Stimulated activated CD4-positive, alpha-beta T cell treated with anti-CD3 and anti-CD28 coated beads, Interleukin-12 subunit alpha, Interleukin-12 subunit beta, amount 100 ng/mL, for 48 hours (primary cell): ENCODE results near the gene AGR3.

Source experiments
- DNase-seq, 3 donors: peaks; one replicate each; pipeline ENCODE4 v3.0.0-alpha.2; 2020; ENCODE audit warnings: low read depth in 2 of 3, low spot score in 1 of 3

AGR3 gene

DNA sequence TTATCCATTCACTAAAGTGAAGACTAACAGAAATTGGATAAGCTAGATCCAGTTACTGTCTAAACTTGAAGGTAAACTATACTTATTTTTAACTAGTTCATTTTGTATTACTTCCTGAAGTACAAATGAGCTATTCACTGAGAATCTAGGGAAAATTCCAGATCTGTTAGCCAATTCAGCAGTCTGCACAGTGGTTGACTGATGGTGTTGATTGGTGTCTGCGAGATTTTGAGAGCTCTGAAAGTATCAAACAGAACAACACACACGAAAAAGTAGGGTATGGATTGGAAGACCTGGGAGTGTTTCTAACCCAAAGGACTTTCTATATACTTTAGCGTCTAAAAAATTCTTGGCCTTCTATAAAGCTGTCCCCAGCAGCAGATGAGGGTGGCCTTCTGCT is 43.4 kb downstream of the AGR3 start:
- no peak for DNase-seq

- no peak for DNase-seq
Observed at GRCh38 chr7:16836481-16836880, 45.3 kb downstream of the AGR3 start.

- no peak for DNase-seq
Observed at GRCh38 chr7:16833373-16833772, 48.4 kb downstream of the AGR3 start.

GRCh38 chr7:16826060-16826459 is 55.7 kb downstream of the AGR3 start:
- no peak for DNase-seq

DNA sequence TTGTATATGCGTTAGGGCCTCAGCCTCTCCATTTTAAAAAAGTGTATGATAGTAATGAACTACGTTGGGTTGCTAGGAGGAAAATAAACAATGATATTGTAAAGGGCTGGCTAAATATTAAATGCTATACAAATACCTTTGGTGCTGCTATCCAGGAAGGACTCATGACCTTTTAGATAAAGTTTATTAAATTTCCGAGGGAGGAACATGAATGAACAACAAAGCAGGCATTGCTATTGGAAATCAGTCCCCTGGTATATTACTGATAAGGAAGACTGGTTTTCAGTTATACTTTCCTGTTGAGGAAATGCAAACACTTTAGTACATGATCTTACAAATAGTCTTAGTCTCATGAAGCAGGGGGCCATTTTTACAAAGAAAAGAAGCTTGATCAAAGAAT is 59.8 kb downstream of the AGR3 start:
- DNase-seq = no peak

DNA sequence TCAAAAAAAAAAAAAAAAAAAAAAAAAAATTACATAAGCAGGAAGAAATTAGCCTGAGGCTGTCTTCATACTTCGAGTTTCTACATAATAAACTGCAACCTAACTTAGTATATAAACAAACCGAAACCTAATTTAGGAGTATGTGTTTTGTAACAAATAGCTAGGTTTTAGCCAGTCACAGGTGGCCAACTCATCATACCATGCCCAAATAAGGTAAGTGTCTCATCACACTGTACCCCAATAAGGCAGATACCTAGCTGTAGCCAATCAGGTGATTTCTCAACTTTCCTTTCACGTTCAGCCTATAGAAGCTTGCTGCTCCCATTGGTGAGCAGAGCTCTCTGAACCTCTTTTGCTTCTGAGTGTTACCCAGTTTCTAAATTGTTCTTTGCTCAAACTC is 63.1 kb downstream of the AGR3 start:
- no peak for DNase-seq

- no peak for DNase-seq
Observed at GRCh38 chr7:16817536-16817935, 64.2 kb downstream of the AGR3 start.

DNA sequence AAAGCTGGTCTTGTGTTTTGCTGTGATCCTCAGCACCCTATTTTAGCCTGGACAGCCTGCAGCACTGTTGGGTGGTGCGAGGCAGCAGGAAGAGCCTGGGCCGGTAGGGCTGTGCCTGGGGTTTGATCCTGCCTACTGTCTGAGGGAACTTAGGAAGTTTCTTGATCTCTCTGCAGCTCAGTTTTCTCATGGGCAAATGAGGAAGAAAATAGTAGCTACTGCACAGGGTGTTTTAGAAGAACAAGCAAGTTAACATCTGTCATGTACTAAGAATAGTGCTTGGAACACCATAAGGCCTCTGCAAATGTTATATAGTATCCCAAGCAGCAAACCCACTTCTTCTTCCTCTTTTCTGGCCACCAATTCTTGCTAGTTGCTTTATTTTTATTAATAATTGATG is 65.0 kb downstream of the AGR3 start:
- no peak for DNase-seq

DNA sequence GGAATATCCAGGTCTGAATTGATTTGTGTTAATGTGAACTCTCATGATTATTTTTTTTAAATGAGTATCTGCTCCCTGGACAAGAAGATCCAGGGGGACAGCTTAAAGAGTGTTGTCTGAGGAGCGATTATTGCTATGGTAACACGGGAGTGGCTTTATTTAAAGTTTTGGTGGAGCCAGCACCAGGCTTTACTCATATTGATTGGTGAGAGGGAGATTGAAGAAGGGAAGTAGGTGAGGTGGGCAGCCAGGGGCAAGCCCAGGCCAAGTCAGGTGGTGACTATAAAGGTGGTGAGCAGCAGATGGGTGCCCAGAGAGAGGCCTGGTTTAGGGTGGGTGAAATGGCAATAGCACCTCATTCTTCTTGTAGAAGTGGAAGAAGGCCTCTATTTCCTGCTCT is 66.8 kb downstream of the AGR3 start:
- no peak for DNase-seq

DNA sequence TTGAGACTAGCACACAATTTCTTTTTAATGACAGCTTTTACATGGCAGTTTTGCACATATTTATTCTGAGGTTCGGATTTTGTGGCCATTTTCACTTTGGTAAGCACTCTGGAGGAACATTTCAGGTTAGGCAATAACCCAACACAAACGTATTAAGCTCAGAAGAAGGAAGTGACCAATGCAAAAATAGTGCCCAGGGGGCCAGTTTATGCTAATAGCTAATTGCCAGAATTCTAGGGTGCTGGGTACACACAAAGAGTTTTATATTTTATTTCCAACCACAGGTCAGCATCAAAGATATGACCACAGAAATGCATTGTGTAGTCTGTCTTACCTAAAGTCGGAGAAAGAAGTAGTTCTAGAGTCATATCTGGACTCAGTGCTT is 68.6 kb downstream of the AGR3 start:
- DNase-seq = no peak

GRCh38 chr7:16812542-16813231 is 69.1 kb downstream of the AGR3 start:
- DNase-seq = no peak

GRCh38 chr7:16811551-16811950 is 70.2 kb downstream of the AGR3 start:
- DNase-seq = no peak

GRCh38 chr7:16810573-16810972 is 71.2 kb downstream of the AGR3 start:
- DNase-seq = no peak

DNA sequence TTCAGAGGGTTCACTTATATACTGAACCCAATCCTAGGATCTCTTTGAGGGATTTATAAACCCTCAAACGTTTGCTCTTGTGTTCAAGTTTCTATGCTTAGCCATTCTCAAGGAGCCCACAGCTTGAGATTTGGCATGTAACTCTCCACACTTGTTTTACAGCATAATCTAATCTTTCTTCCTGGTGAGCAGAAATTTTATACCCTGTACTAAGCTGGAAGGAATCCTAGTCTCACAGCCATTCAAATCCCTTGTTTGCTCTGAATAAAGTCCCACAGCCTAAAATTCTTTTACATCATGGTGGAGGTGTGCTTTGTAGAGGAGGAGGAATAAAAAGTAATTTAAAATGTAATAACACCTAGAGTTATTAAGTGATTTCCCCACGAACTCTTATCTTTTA is 71.7 kb downstream of the AGR3 start:
- DNase-seq = no peak
